PC-3 (cell line): ENCODE results near the gene EMC9. TPM values are rescaled to one million over a fixed set of nuclear protein-coding genes. Genes with fewer than 3 reads are reported as not detected.

Experiments
- ATAC-seq: fragments of 200-7000 bp; cut with Tn5 transposase; 2 replicates; pipeline ENCODE4 v1.9.1; 2020; ENCODE audit warnings: mild to moderate bottlenecking, moderate library complexity
- BruUV-seq: library from RNA; stranded (reverse); fragments of 400-500 nt; replicated peaks from 2 replicates; lab custom pipeline; 2021; lab: Mats Ljungman, UMichigan
- CTCF ChIA-PET: fragments of 300-600 bp; sonication (Branson Sonifier 250); formaldehyde crosslinking; loops from one replicate; lab custom pipeline; 2022; ENCODE audit warnings: antibody characterized with exemption; lab: Charles Lee
- POLR2A ChIA-PET: fragments of 300-600 bp; sonication (Branson Sonifier 250); formaldehyde crosslinking; loops from one replicate; lab custom pipeline; 2022; ENCODE audit warnings: antibody characterized with exemption; ENCODE audit not compliant: unreplicated experiment; lab: Charles Lee
- DNase-seq: peaks from one replicate; pipeline ENCODE4 v3.0.0-alpha.2; 2015
- H2AFZ ChIP-seq: fragments of 300-600 bp; sonication (generic); 2 replicates; pipeline ENCODE4 v1.6.0; 2016; ENCODE audit warnings: antibody characterized with exemption, low read length
- H3F3A ChIP-seq: fragments of 300-600 bp; sonication (generic); one replicate; pipeline ENCODE4 v1.6.0; 2017; ENCODE audit warnings: antibody characterized with exemption, low read length, control low read depth, mild to moderate bottlenecking; ENCODE audit not compliant: unreplicated experiment
- H3K27ac ChIP-seq: fragments of 300-600 bp; sonication (generic); 2 replicates; pipeline ENCODE4 v1.5.1; 2016; ENCODE audit warnings: mild to moderate bottlenecking, low read length
- H3K27me3 ChIP-seq: fragments of 300-600 bp; sonication (generic); 2 replicates; pipeline ENCODE4 v1.6.1; 2016; ENCODE audit warnings: low read length, mixed read lengths
- H3K36me3 ChIP-seq: fragments of 300-600 bp; sonication (generic); 2 replicates; pipeline ENCODE4 v1.6.1; 2016; ENCODE audit warnings: low read depth, mixed run types, low read length, mixed read lengths
- H3K4me1 ChIP-seq: fragments of 300-600 bp; sonication (generic); 2 replicates; pipeline ENCODE4 v1.5.1; 2016; ENCODE audit warnings: low read length; ENCODE audit not compliant: insufficient read depth
- H3K4me2 ChIP-seq: fragments of 300-600 bp; sonication (generic); 2 replicates; pipeline ENCODE4 v1.6.0; 2016; ENCODE audit warnings: low read length
- H3K4me3 ChIP-seq: fragments of 300-600 bp; sonication (generic); 2 replicates; pipeline ENCODE4 v1.5.1; 2016; ENCODE audit warnings: mild to moderate bottlenecking, low read length, mixed read lengths
- H3K79me2 ChIP-seq: fragments of 300-600 bp; sonication (generic); 2 replicates; pipeline ENCODE4 v1.6.1; 2017; ENCODE audit warnings: low read length, mixed read lengths
- H3K9ac ChIP-seq: fragments of 300-600 bp; sonication (generic); 2 replicates; pipeline ENCODE4 v1.6.0; 2016; ENCODE audit warnings: mild to moderate bottlenecking, low read length
- H3K9me2 ChIP-seq: fragments of 300-600 bp; sonication (generic); replicated peaks from 2 replicates; pipeline ENCODE4 v1.6.1; 2016; ENCODE audit warnings: mixed run types, low read length, mixed read lengths
- H3K9me3 ChIP-seq: fragments of 300-600 bp; sonication (generic); 2 replicates; pipeline ENCODE4 v1.6.1; 2016; ENCODE audit warnings: low read length, mixed read lengths
- H4K20me1 ChIP-seq: fragments of 300-600 bp; sonication (generic); 2 replicates; pipeline ENCODE4 v1.6.1; 2016; ENCODE audit warnings: low read length, mixed read lengths
- EZH2 ChIP-seq: fragments of 300-600 bp; sonication (generic); IDR thresholded peaks from one replicate; pipeline ENCODE4 v1.6.1; 2017; ENCODE audit warnings: antibody characterized with exemption, mild to moderate bottlenecking, low read length; ENCODE audit not compliant: unreplicated experiment
- EZH2phosphoT487 ChIP-seq: fragments of 300-600 bp; sonication (generic); IDR thresholded peaks from 2 replicates; pipeline ENCODE4 v1.6.1; 2018; ENCODE audit warnings: mild to moderate bottlenecking, antibody characterized with exemption, low read length, borderline replicate concordance
- intact Hi-C: fragments of 100-400 bp; cut with micrococcal nuclease; formaldehyde crosslinking; loops from 2 replicates; pipeline ENCODE4 v1.9.0; 2023
- total RNA-seq: library from RNA; depleted of rRNA; stranded (reverse); fragments of >200 nt; gene quantifications from 2 replicates; pipeline ENCODE4 v1.2.3, GENCODE V29; 2014
- TF ChIP-seq, protein P1 (sequence below): fragments of 300-600 bp; sonication (generic); conservative IDR thresholded peaks from 2 replicates; pipeline ENCODE4 v1.5.1; 2017; ENCODE audit warnings: antibody characterized with exemption, low read depth, mild to moderate bottlenecking, low read length

The EMC9 gene
- total RNA-seq, 1 experiment from 2014 or later, result 30.1 TPM

DNA sequence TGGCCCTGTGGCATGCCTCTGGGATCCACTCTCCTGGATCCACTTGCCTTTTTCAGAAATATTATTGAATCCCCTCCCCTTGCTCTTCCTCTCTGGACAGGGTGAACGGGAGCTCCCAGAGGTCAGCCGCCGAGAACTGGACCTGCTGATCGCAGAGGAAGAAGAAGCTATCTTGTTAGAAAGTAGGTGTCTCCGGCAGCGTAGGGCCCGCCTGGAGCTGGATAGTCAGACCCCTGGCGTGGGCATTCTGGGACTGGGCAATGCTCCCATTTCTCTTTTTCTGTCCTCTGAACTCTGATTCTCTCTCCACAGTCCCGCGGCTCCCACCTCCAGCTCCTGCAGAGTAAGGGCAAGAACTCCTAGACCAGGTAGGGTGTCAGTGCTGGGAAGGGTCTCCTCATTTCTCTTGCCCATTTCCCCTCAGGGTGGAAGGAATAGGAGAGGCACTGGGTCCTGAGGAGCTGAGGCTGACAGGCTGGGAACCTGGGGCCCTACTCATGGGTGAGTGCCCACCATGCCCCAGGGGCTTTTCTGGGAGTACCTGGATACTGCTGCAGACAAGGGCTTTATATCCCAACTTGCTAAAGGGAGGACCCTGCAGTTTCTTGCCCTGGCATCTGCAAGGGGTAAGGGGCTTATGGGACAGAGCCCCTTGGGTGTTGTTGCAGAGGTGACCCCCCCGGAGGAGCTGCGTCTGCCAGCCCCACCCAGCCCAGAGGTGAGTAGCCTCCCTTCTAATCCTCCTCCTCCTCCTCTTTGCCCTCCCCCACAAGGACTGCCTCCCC, 35.8 kb upstream of the EMC9 start:
- Histone ChIP-seq H3K79me2 (no peaks in the 10 kb centered on the region), H3K9me2 (no peaks in the 10 kb centered on the region), H3K27me3 (no peaks in the 10 kb centered on the region), H3K4me1 (no peaks in the 10 kb centered on the region), H2AFZ (no peak overlapping the region), H3F3A (no peaks in the 10 kb centered on the region), H3K9me3 (no peaks in the 10 kb centered on the region), H3K4me3 (no peak overlapping the region), H3K9ac (no peak overlapping the region), H3K27ac (no peak overlapping the region), H3K36me3 (peaks cover 19% of the 10 kb centered on the region; the same call in 1 of the 2 replicates), H4K20me1 (no peaks in the 10 kb centered on the region), H3K4me2 (no peak overlapping the region)
- ChIA-PET CTCF (no interaction called here), POLR2A (no interaction called here)
- DNase-seq, result no peak
- intact Hi-C loops, result no loop called here
- BruUV-seq, result no TSS peak
- TF ChIP-seq EZH2 (no peak), EZH2phosphoT487 (no peak)
- TF ChIP-seq, protein P1, sequence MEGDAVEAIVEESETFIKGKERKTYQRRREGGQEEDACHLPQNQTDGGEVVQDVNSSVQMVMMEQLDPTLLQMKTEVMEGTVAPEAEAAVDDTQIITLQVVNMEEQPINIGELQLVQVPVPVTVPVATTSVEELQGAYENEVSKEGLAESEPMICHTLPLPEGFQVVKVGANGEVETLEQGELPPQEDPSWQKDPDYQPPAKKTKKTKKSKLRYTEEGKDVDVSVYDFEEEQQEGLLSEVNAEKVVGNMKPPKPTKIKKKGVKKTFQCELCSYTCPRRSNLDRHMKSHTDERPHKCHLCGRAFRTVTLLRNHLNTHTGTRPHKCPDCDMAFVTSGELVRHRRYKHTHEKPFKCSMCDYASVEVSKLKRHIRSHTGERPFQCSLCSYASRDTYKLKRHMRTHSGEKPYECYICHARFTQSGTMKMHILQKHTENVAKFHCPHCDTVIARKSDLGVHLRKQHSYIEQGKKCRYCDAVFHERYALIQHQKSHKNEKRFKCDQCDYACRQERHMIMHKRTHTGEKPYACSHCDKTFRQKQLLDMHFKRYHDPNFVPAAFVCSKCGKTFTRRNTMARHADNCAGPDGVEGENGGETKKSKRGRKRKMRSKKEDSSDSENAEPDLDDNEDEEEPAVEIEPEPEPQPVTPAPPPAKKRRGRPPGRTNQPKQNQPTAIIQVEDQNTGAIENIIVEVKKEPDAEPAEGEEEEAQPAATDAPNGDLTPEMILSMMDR, result no peak
- ATAC-seq, result no peak

DNA sequence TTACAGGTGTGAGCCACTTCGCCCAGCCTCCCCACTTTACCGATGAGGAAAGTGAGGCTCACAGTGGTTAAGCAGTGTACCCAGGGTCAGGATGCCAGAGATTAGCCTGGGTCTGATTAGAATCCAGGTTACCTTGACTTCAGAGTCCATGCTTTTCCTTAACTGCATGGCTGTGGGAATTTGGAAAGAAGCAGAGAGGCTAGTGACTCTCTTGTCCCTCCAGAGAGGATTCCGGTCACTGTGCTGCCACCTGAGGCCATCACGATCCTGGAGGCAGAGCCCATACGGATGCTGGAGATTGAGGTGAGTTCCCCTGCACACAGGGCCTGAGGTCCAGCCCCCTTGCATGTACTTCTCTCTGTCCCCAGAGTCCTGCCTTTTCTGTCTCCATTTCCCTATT, 35.2 kb upstream of the EMC9 start:
- intact Hi-C loops, result no loop called here
- no peaks in the 10 kb centered on the region for H3K9me3 ChIP-seq
- no peak overlapping the region for H2AFZ ChIP-seq
- H3K9me2 ChIP-seq, result no peaks in the 10 kb centered on the region
- no peak for DNase-seq
- no peaks in the 10 kb centered on the region for H3K27me3 ChIP-seq
- no peaks in the 10 kb centered on the region for H3K4me1 ChIP-seq
- H3K9ac ChIP-seq, result no peak overlapping the region
- no peaks in the 10 kb centered on the region for H3F3A ChIP-seq
- no peak overlapping the region for H3K27ac ChIP-seq
- ChIA-PET POLR2A (no interaction called here), CTCF (no interaction called here)
- no peak for ATAC-seq
- BruUV-seq, result no TSS peak
- no peaks in the 10 kb centered on the region for H4K20me1 ChIP-seq
- TF ChIP-seq, protein P1, result no peak
- no peak for TF ChIP-seq EZH2
- no peak for TF ChIP-seq EZH2phosphoT487
- no peak overlapping the region for H3K4me2 ChIP-seq
- H3K79me2 ChIP-seq, result no peaks in the 10 kb centered on the region
- H3K36me3 ChIP-seq, result peaks cover 19% of the 10 kb centered on the region; the same call in 1 of the 2 replicates
- H3K4me3 ChIP-seq, result no peak overlapping the region

DNA sequence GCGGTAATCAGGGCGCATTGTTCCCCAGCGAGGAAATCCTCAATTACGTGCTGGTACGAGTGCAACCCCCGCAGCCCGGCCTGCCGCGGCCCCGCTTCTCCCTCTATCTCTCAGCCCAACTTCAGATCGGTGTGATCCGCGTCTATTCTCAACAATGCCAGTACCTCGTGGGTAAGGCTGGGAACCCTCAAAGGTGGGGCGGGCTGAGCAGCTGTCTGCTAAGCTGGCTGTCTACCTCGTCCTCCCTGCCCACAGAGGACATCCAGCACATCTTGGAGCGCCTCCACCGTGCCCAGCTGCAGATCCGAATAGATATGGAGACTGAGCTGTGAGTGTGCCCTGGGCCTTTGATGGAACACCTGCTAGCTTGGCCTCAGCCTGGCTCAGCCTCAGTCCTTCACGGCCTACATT, 31.5 kb upstream of the EMC9 start:
- H3F3A ChIP-seq, result no peaks in the 10 kb centered on the region
- DNase-seq (no peak), ATAC-seq (no peak)
- no peak overlapping the region for H3K4me2 ChIP-seq
- POLR2A ChIA-PET, result no interaction called here
- intact Hi-C loops, result no loop called here
- H3K27ac ChIP-seq, result no peak overlapping the region
- TF ChIP-seq, protein P1, result no peak
- TF ChIP-seq EZH2 (no peak), EZH2phosphoT487 (no peak)
- H3K27me3 ChIP-seq, result no peaks in the 10 kb centered on the region
- CTCF ChIA-PET, result no interaction called here
- H3K4me3 ChIP-seq, result no peak overlapping the region
- H3K9ac ChIP-seq, result no peak overlapping the region
- H3K4me1 ChIP-seq, result no peaks in the 10 kb centered on the region
- H4K20me1 ChIP-seq, result no peaks in the 10 kb centered on the region
- no peak overlapping the region for H2AFZ ChIP-seq
- no peaks in the 10 kb centered on the region for H3K36me3 ChIP-seq
- BruUV-seq, result no TSS peak
- H3K9me3 ChIP-seq, result no peaks in the 10 kb centered on the region
- no peaks in the 10 kb centered on the region for H3K79me2 ChIP-seq
- no peaks in the 10 kb centered on the region for H3K9me2 ChIP-seq
